HFF-Myc (cell line): ENCODE data around the gene HOXA5.

Experiments
- DNase-seq: peaks from one replicate; pipeline ENCODE4 v3.0.0-alpha.2; 2011; ENCODE audit warnings: low read depth; ENCODE audit errors: extremely low read depth
- H3K4me3 ChIP-seq: replicated peaks from 2 replicates; pipeline ENCODE4 v1.5.1; 2011; ENCODE audit warnings: low read depth, mild to moderate bottlenecking, control low read depth, low read length
- TF ChIP-seq, protein P1 (sequence below): IDR thresholded peaks from 2 replicates; pipeline ENCODE4 v1.5.1; 2012; ENCODE audit warnings: mild to moderate bottlenecking, low read depth, low read length, control low read depth; ENCODE audit errors: missing control alignments

The HOXA5 gene

GRCh38 chr7:27110186-27111031 is 33.1 kb downstream of the HOXA5 start:
- no peak for DNase-seq
- TF ChIP-seq, protein P1, sequence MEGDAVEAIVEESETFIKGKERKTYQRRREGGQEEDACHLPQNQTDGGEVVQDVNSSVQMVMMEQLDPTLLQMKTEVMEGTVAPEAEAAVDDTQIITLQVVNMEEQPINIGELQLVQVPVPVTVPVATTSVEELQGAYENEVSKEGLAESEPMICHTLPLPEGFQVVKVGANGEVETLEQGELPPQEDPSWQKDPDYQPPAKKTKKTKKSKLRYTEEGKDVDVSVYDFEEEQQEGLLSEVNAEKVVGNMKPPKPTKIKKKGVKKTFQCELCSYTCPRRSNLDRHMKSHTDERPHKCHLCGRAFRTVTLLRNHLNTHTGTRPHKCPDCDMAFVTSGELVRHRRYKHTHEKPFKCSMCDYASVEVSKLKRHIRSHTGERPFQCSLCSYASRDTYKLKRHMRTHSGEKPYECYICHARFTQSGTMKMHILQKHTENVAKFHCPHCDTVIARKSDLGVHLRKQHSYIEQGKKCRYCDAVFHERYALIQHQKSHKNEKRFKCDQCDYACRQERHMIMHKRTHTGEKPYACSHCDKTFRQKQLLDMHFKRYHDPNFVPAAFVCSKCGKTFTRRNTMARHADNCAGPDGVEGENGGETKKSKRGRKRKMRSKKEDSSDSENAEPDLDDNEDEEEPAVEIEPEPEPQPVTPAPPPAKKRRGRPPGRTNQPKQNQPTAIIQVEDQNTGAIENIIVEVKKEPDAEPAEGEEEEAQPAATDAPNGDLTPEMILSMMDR = no peak
- no peak overlapping the region for H3K4me3 ChIP-seq

GRCh38 chr7:27109466-27110185 is 33.9 kb downstream of the HOXA5 start:
- H3K4me3 ChIP-seq = no peak overlapping the region
- DNase-seq = no peak
- TF ChIP-seq, protein P1 = no peak

GRCh38 chr7:27108390-27109127 is 34.9 kb downstream of the HOXA5 start:
- no peak for DNase-seq

GRCh38 chr7:27107391-27108381 is 35.8 kb downstream of the HOXA5 start:
- no peak for DNase-seq
- TF ChIP-seq, protein P1 = no peak
- no peak overlapping the region for H3K4me3 ChIP-seq

More at GRCh38 chr7:27108390-27109127, 34.9 kb downstream of the HOXA5 start:
- no peak overlapping the region for H3K4me3 ChIP-seq
- TF ChIP-seq, protein P1 = no peak

- no peak for DNase-seq
- TF ChIP-seq, protein P1 = no peak
- H3K4me3 ChIP-seq = no peak overlapping the region
Measured at GRCh38 chr7:27106901-27107240, 36.6 kb downstream of the HOXA5 start.
